ENCODE data around the gene HRAS.

- TF ChIP-seq EZH2phosphoT487 (IDR thresholded peaks at IDR 0.05; ENCODE audit: borderline replicate concordance, low read length) (no peak), CTCF (IDR thresholded peaks at IDR 0.05; ENCODE audit: low read depth, low read length, poor library complexity, severe bottlenecking) (no peak)
Observed at GRCh38 chr11:528166-528814, 7.1 kb downstream of the HRAS start.

All from DOHH2 (cell line).